Spleen (tissue), 11 donors: Measurements from ENCODE around the gene PODXL2. TPM values are rescaled to one million over a fixed set of nuclear protein-coding genes. Genes with fewer than 3 reads are reported as not detected.

Source experiments
- DNase-seq: peaks from one replicate; pipeline ENCODE4 v3.0.0-alpha.2; 2020
- H3K27ac ChIP-seq, 8 donors: fragments of 200-600 bp; sonication (generic) in 7 of 8; 1 replicate in 4 of 8; 2 replicates in 4 of 8; pipeline versions ENCODE4 v1.5.0 to v1.8.0; 2016 to 2021; ENCODE audit warnings: inconsistent platforms in 4 of 8, mild to moderate bottlenecking in 4 of 8, moderate library complexity in 1 of 8
- H3K27me3 ChIP-seq, 7 donors: fragments of 200-600 bp; sonication (generic) in 6 of 7; replicated peaks in 1 of 7; 1 replicate in 4 of 7; 2 replicates in 3 of 7; pipeline versions ENCODE4 v1.5.0 to v1.8.0; 2016 to 2021; ENCODE audit warnings: inconsistent platforms in 3 of 7, mild to moderate bottlenecking in 1 of 7
- H3K36me3 ChIP-seq, 6 donors: fragments of 200-600 bp; sonication (generic) in 5 of 6; 1 replicate in 4 of 6; 2 replicates in 2 of 6; pipeline versions ENCODE4 v1.5.0 to v1.8.0; 2016 to 2021; ENCODE audit warnings: inconsistent platforms in 2 of 6
- H3K4me1 ChIP-seq, 6 donors: fragments of 200-600 bp; sonication (generic) in 5 of 6; 1 replicate in 3 of 6; 2 replicates in 3 of 6; pipeline versions ENCODE4 v1.5.0 to v1.8.0; 2016 to 2021; ENCODE audit warnings: inconsistent platforms in 3 of 6
- H3K4me3 ChIP-seq, 8 donors: fragments of 200-600 bp; sonication (generic) in 7 of 8; 1 replicate in 4 of 8; 2 replicates in 4 of 8; pipeline versions ENCODE4 v1.5.0 to v1.8.0; 2016 to 2021; ENCODE audit warnings: inconsistent platforms in 4 of 8, mild to moderate bottlenecking in 4 of 8, moderate library complexity in 2 of 8
- H3K9me3 ChIP-seq, 8 donors: fragments of 200-600 bp; sonication (generic) in 7 of 8; 1 replicate in 4 of 8; 2 replicates in 4 of 8; pipeline versions ENCODE4 v1.5.0 to v1.8.0; 2016 to 2021; ENCODE audit warnings: inconsistent platforms in 4 of 8
- CTCF ChIP-seq, 11 experiments: fragments of 200-600 bp in 7 of 11; fragments of 450-650 bp in 4 of 11; sonication (generic) in 4 of 11; IDR thresholded peaks in 8 of 11; conservative IDR thresholded peaks in 3 of 11; 1 replicate in 7 of 11; 2 replicates in 4 of 11; pipeline versions ENCODE4 v1.4.0 to v1.8.0; 2016 to 2021; ENCODE audit warnings: antibody characterized with exemption in 11 of 11, inconsistent platforms in 4 of 11, mild to moderate bottlenecking in 1 of 11
- POLR2A ChIP-seq, 3 donors: fragments of 450-650 bp; IDR thresholded peaks; one replicate each; pipeline ENCODE4 v1.5.1; 2017; ENCODE audit warnings: antibody characterized with exemption in 3 of 3, mild to moderate bottlenecking in 1 of 3
- POLR2AphosphoS5 ChIP-seq, 3 donors: sonication (generic); formaldehyde crosslinking; IDR thresholded peaks; one replicate each; pipeline ENCODE4 v1.5.1; 2017; ENCODE audit warnings: antibody characterized with exemption in 3 of 3
- WGBS, 5 donors: extraction: QIAGEN DNeasy Blood & Tissue Kit in 3 of 5; methylation state at CpG; one replicate each; pipeline versions ENCODE4 v1.1.5 to v1.1.7; 2013 to 2018; 5-methylcytosine and 5-hydroxymethylcytosine counted together
- intact Hi-C: fragments of 100-400 bp; cut with DNase I; formaldehyde crosslinking; loops from one replicate; pipeline ENCODE4 v1.15.0; 2023; ENCODE audit warnings: low total_unique reads
- polyA plus RNA-seq, 3 donors: library from polyadenylated mRNA; stranded (reverse); fragments of 200-250 nt; gene quantifications; one replicate each; pipeline ENCODE4 v1.2.1, GENCODE V29; 2013
- total RNA-seq, 7 donors: library from RNA; depleted of rRNA in 3 of 7; stranded (reverse); fragments of >200 nt in 3 of 7; fragmentation: NEBNext Ultra II Directional in 4 of 7; extraction: Animal tissue kit (Norgen Biotek cat#: 25700) in 4 of 7; gene quantifications; one replicate each; pipeline versions ENCODE4 v1.1.0 to v1.2.1, GENCODE V29; 2016 to 2021
- donor health status: healthy with polysubstance abuse.
- donor health status: DM: no; HTN: no; CAD: no; lungs with moderate emphysema.
- donor health status: DM: no; HTN: no; CAD: no.
- donor health status: Bipolar disorder and iron deficiency.
- donor health status: healthy.
- donor health status: DM: no; HTN: no; CAD: no.
- donor health status: DM: yes; HTN: yes; CAD: no.

The PODXL2 gene
- total and polyA plus RNA-seq, 10 donors = 0.77 to 3.1 (median 2.4) TPM

GRCh38 chr3:127647166-127647844 is 18.3 kb downstream of the PODXL2 start:
- H3K9me3 ChIP-seq = no peaks in the 10 kb centered on the region
- peaks cover 0 to 5% (median 0%) of the 10 kb centered on the region in 7 donors for H3K27me3 ChIP-seq
- TF ChIP-seq POLR2AphosphoS5 (IDR thresholded peaks at IDR 0.05) = no peak
- TF ChIP-seq POLR2A (IDR thresholded peaks at IDR 0.05) = no peak
- no peak for TF ChIP-seq CTCF (IDR thresholded peaks at IDR 0.05 in 8 of 11, conservative IDR thresholded peaks at IDR 0.05 in 3 of 11)
- H3K4me3 ChIP-seq = no peak overlapping the region
- DNase-seq = no peak
- intact Hi-C loops = no loop called here
- 87 to 94% (median 91%) methylated on average over 13 of the region's 13 CpGs for WGBS, 5 donors
- no peaks in the 10 kb centered on the region for H3K36me3 ChIP-seq
- peaks cover 0 to 3% (median 2%) of the 10 kb centered on the region in 6 donors for H3K4me1 ChIP-seq
- H3K27ac ChIP-seq = no peak overlapping the region

- no peak overlapping the region for H3K4me3 ChIP-seq
- TF ChIP-seq CTCF (IDR thresholded peaks at IDR 0.05 in 8 of 11, conservative IDR thresholded peaks at IDR 0.05 in 3 of 11) (no peak), POLR2A (IDR thresholded peaks at IDR 0.05) (no peak), POLR2AphosphoS5 (IDR thresholded peaks at IDR 0.05) (no peak)
- no peak overlapping the region for H3K27ac ChIP-seq
- H3K36me3 ChIP-seq = no peaks in the 10 kb centered on the region
- no peak for DNase-seq
- H3K27me3 ChIP-seq = peaks cover 0 to 10% (median 0%) of the 10 kb centered on the region in 7 donors
- peaks cover 0 to 6% (median 4%) of the 10 kb centered on the region in 6 donors for H3K4me1 ChIP-seq
- no peaks in the 10 kb centered on the region for H3K9me3 ChIP-seq
- intact Hi-C loops = no loop called here
These were observed 18.8 kb downstream of the PODXL2 start for GRCh38 chr3:127647845-127648204.

- DNase-seq = no peak
- peaks cover 0 to 6% (median 4%) of the 10 kb centered on the region in 6 donors for H3K4me1 ChIP-seq
- peaks cover 0 to 10% (median 0%) of the 10 kb centered on the region in 7 donors for H3K27me3 ChIP-seq
- no peaks in the 10 kb centered on the region for H3K9me3 ChIP-seq
- no peak overlapping the region for H3K27ac ChIP-seq
- TF ChIP-seq CTCF (IDR thresholded peaks at IDR 0.05 in 8 of 11, conservative IDR thresholded peaks at IDR 0.05 in 3 of 11) (no peak), POLR2AphosphoS5 (IDR thresholded peaks at IDR 0.05) (no peak), POLR2A (IDR thresholded peaks at IDR 0.05) (no peak)
- H3K36me3 ChIP-seq = no peaks in the 10 kb centered on the region
- no peak overlapping the region for H3K4me3 ChIP-seq
- WGBS, 5 donors = 91 to 96% (median 95%) methylated on average over 4 of the region's 4 CpGs
- intact Hi-C loops = loop anchor here (5.0 to 10.0 kb wide), 2 partner anchors 185 to 322 kb away; no protein-coding TSS in a partner anchor
These were observed 21.3 kb downstream of the PODXL2 start for GRCh38 chr3:127650236-127650635.

- Histone ChIP-seq H3K4me1 (peaks cover 0 to 6% (median 4%) of the 10 kb centered on the region in 6 donors), H3K27ac (no peak overlapping the region), H3K4me3 (no peak overlapping the region), H3K36me3 (no peaks in the 10 kb centered on the region), H3K9me3 (no peaks in the 10 kb centered on the region), H3K27me3 (peaks cover 0 to 10% (median 0%) of the 10 kb centered on the region in 7 donors)
- no peak for DNase-seq
- TF ChIP-seq CTCF (IDR thresholded peaks at IDR 0.05 in 8 of 11, conservative IDR thresholded peaks at IDR 0.05 in 3 of 11) = no peak
- no peak for TF ChIP-seq POLR2AphosphoS5 (IDR thresholded peaks at IDR 0.05)
- no peak for TF ChIP-seq POLR2A (IDR thresholded peaks at IDR 0.05)
- intact Hi-C loops = loop anchor here (5.0 to 10.0 kb wide), 2 partner anchors 183 to 321 kb away; no protein-coding TSS in a partner anchor
- 70 to 86% (median 76%) methylated on average over 6 to 8 of the region's 8 CpGs for WGBS, 5 donors
These were observed 22.7 kb downstream of the PODXL2 start for GRCh38 chr3:127651516-127652172.
